Stimulated activated CD4-positive, alpha-beta T cell treated with anti-CD3 and anti-CD28 coated beads, Interleukin-1b, Interleukin-23, amount 100 ng/mL, for 1 hour (primary cell): ENCODE data around the gene WDR35.
A peak's percentile ranks its signal among the peaks of the same experiment; 100 is the strongest.
"Not testable (repeated sequence)": the region's sequence is repeated elsewhere in the genome, so short reads cannot be mapped to it uniquely, and the experiment has no call there.

ENCODE experiments used
- DNase-seq, 2 donors: peaks; one replicate each; pipeline ENCODE4 v3.0.0-alpha.2; 2020; ENCODE audit warnings: low read depth in 2 of 2

Gene WDR35

GRCh38 chr2:19937004-19937403, 52.9 kb downstream of the WDR35 start:
- DNase-seq, result no peak

DNA sequence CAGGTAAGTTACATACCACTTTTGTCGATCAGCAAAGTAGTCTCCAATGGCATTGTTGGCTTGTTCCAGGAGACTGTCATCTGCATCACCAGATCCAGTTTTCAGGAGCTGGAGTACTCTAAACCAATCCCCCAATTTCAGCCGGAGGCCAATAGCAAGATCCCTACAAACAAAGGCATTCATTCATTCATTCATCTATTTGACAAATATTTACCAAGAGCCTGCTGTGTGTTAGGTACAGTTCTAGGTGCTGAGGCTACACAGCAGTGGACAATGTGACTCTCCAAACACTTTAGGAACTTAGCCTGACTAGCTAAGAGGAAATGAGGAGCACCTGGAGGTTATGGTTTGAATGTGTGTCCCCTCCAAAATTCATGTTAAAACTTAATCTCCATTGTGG, 53.7 kb downstream of the WDR35 start:
- no peak for DNase-seq

DNA sequence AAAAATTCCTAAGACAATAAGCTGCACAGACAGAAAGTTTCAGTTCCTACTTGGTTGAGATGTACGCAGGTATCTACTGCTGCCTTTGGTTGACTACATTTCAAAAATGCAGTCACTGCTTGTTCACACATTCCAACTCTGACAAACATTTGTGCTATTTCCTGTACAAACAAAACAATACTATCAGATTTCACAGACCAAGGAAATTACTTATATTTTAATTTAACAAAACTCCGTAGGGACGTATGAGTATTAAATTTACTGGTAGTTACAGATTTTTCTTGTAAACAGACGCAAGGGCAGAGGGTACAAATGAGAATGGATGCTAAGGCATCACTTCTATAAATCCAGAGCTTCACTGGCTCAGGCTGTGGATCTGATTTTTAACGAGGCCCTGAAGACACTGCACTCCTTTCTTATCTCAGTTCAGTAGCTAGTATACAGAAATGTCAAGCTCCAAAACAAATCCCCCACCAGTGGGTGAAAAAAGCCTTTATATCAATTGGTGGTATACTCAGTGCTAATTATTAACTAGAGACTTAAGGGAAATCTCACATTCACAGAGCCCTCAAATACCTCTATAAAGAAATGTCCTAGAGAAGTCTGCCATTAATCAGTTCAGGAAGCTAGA, 56.4 kb downstream of the WDR35 start:
- DNase-seq, result no peak

GRCh38 chr2:19932928-19933327, 57.0 kb downstream of the WDR35 start:
- no peak for DNase-seq

GRCh38 chr2:19929226-19929625, 60.7 kb downstream of the WDR35 start:
- DNase-seq, result no peak

DNA sequence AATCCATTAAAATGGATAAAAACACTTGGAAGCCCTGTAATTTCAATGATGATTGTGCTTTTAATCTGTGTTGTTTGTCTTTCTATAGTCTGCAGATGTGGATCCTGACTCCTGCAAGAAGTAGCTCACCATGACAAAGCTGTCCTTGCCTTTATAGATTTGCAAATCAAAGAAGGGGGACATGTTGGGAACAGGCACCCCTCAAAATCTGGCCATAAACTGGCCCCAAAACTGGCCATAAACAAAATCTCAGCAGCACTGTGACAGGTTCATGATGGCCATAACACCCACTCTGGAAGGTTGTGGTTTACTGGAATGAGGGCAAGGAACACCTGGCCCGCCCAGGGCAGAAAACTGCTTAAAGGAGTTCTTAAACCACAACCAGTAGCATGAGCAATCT, 62.1 kb downstream of the WDR35 start:
- DNase-seq, result not testable (repeated sequence)

- not testable (repeated sequence) for DNase-seq
Measured at GRCh38 chr2:19924526-19924925, 65.4 kb downstream of the WDR35 start.

DNA sequence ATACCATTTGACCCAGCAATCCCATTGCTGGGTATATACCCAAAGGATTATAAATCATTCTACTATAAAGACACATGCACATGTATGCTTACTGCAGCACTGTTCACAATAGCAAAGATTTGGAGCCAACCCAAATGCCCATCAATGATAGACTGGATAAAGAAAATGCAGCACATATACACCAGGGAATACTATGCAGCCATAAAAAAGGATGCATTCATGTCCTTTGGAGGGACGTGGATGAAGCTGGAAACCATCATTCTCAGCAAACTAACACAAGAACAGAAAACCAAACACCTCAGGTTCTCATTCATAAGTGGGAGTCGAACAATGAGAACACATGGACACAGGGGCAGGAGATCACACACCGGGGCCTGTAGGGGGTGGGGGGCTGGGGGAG, 67.7 kb downstream of the WDR35 start:
- DNase-seq, result not testable (repeated sequence)

DNA sequence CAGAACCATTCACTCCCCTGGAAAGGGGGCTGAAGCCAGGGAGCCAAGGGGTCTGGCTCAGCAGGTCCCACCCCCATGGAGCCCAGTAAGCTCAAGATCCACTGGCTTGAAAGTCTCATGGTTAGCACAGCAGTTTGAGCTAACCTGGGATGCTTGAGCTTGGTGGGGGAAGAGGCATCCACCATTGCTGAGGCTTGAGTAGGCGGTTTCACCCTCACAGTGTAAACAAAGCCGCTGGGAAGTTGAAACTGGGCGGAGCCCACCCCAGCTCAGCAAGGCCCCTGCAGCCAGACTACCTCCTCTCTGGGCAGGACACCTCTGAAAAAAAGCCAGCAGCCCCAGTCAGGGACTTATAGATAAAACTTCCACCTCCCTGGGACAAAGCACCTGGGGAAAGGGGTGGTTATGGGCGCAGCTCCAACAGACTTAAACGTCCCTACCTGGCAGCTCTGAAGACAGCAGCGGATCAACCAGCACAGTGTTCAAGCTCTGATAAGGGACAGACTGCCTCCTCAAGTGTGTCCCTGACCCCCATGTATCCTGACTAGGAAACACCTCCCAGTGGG, 73.4 kb downstream of the WDR35 start:
- DNase-seq, result no peak

- no peak for DNase-seq
Measured at GRCh38 chr2:19914266-19914975, 75.5 kb downstream of the WDR35 start.

GRCh38 chr2:19911808-19912509, 77.9 kb downstream of the WDR35 start:
- DNase-seq, result no peak

DNA sequence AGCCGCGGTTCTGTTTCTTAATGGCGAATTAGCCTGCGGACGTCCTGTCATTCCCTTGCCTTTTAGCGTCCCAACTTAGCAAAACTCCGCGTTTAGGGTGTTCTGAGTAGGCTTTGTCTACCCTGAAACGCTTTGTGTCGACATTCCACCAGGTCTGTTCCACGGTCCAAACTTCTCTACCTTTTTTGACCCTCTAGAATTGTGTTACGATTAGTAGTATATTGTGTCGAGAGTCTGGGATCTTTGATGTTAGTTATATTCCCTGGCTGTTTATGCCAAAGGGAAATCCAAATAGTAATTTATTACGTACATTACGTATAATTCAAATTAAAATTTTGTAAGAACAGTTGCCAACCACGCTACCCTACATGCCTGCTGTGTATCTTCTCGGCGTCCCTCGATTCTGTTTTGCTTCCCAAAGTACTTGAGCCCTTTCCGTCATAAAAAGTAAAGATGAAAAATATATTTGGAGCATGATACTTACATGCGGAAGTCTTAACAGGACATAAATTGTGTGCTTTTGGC, 87.6 kb downstream of the WDR35 start:
- DNase-seq, result no peak

- peak; percentile 84 to 85 for DNase-seq
Measured at GRCh38 chr2:19901442-19902215, 88.3 kb downstream of the WDR35 start, which contains the start of gene TTC32. Gene TTC32 (minus strand): TSS chr2:19901983. CDS start chr2:19901854, 129 bp downstream.

GRCh38 chr2:19900931-19901441, 88.9 kb downstream of the WDR35 start:
- DNase-seq, result no peak

- no peak for DNase-seq
Measured at GRCh38 chr2:19899985-19900930, 89.6 kb downstream of the WDR35 start.

DNA sequence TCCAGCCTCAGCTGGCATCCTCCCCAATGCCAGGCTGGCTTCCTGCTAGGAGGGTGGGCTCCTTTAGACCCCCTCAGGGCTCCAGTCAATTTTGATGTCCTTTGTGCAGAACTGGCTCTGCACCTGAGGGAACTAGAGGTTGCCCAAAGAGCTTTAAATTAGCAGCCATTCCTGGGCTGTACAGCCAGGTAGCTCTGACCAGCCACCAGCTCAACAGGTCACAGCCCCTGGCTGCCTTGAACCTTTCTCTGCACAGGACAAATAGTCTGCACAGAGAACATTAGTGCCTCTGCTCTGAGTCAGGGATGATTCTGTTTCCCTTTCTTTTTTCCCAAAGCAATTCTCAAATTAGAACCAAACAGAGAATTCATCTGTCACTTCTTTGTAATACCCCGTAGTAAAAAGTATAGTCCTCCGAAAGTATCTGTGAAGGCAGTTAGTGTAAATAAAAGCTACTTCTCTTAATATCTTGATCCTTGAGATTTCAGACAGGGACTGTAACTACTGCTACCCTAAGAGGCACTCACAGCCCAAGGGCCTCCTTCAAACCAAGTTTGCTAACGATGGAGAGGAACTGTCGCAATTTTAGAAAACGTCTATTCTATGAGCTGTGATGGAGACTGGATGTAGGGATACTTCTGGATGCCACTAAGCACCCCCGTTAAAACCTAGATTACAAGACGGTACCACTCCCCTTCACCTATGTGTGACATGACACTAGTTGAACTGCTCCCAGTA, 91.1 kb downstream of the WDR35 start:
- DNase-seq, result no peak

DNA sequence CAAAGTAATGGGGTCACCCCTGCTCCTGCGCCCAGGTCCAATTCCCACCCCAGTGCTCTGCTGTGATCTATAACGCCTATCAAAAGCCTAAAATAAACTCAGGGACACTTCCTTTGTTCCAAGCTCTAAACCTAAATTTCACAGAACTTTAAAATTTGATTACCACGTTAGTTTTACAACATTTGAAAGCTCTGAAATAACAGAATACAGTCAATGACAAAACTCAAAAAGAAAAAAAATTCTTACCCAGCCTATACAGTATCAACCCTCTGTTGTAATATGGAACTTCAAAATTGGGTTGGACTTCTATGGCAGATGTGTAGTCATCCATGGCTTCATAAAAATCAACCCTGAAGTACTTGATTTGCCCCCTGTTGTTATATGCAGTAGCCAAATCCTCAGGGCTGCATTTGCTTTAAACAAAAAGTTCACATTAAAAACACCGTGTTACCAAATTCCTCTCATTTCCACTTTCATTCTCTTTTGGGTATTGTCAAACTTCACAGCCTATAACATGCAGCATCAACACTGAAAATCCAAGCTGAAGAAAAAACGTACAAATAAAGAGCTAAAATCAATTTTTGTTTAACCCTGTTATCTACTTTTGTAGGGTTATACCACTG, 92.2 kb downstream of the WDR35 start:
- DNase-seq, result no peak

- DNase-seq, result no peak
Measured at GRCh38 chr2:19895535-19895934, 94.4 kb downstream of the WDR35 start.
